HFF-Myc (cell line): ENCODE measurements around the gene PTPRM.

Experiments
- DNase-seq: peaks from one replicate; pipeline ENCODE4 v3.0.0-alpha.2; 2011; ENCODE audit warnings: low read depth; ENCODE audit errors: extremely low read depth
- H3K4me3 ChIP-seq: replicated peaks from 2 replicates; pipeline ENCODE4 v1.5.1; 2011; ENCODE audit warnings: low read depth, mild to moderate bottlenecking, control low read depth, low read length
- TF ChIP-seq, protein P1 (sequence below): IDR thresholded peaks from 2 replicates; pipeline ENCODE4 v1.5.1; 2012; ENCODE audit warnings: mild to moderate bottlenecking, low read depth, low read length, control low read depth; ENCODE audit errors: missing control alignments

The PTPRM gene

DNA sequence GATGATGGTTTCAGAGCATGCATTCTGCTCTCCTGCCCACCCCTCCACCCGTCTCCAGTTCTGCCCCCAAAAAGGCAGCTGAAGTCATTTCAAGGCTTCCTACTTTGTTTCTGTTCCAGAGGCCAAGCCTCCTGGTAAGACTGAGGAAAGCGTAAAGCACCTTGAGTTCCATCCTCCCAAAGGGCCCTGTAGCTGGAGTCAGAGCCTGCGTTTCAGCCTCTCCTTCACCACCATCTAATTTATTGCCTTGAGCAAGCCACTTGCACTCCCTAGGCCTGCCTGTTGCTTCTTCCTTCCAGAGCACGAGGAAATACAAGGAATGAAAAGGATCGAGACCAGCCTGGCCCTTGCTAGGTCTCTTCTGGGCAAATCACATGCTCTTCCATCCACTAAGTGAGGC, 797.9 kb downstream of the PTPRM start:
- TF ChIP-seq, protein P1, sequence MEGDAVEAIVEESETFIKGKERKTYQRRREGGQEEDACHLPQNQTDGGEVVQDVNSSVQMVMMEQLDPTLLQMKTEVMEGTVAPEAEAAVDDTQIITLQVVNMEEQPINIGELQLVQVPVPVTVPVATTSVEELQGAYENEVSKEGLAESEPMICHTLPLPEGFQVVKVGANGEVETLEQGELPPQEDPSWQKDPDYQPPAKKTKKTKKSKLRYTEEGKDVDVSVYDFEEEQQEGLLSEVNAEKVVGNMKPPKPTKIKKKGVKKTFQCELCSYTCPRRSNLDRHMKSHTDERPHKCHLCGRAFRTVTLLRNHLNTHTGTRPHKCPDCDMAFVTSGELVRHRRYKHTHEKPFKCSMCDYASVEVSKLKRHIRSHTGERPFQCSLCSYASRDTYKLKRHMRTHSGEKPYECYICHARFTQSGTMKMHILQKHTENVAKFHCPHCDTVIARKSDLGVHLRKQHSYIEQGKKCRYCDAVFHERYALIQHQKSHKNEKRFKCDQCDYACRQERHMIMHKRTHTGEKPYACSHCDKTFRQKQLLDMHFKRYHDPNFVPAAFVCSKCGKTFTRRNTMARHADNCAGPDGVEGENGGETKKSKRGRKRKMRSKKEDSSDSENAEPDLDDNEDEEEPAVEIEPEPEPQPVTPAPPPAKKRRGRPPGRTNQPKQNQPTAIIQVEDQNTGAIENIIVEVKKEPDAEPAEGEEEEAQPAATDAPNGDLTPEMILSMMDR, result no peak
- no peak overlapping the region for H3K4me3 ChIP-seq
- no peak for DNase-seq

DNA sequence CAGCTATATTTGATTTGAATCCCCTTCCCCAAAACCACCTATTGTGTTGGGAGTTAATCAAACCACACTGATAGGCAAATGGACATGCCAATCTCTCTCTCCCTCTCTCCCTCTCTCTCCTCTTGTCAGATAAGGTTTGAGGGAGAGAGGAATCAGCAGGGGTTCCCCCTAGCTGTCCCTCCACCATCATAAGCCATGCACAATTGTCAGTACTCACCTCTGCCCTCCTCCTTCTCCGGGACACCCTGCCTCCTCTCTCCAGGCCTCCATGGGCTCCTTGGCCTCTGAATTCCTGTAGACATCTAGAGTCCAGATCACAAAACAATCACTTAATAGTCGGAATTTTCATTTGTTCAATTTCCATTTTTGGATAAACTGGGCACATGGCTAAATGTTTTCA, 798.4 kb downstream of the PTPRM start:
- no peak for DNase-seq
- no peak overlapping the region for H3K4me3 ChIP-seq
- TF ChIP-seq, protein P1, result no peak

DNA sequence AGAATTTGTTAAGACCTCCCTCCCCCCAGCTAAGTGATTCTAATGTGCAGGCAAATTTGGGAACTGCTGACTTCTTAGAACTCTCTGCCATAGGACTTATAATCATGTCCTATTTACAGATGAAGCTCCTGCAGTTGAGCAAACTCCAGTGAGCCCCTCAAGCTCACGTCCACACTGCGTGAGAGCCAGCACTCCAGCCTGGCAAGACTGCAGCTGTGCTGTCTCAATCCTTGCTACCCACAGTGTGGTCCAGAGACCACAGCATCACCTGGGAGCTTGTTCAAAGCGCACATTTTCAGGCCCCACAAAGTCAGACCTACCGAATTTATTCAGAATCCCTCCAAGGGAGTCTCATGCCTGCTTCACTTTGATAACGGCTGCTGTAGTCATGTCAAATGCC, 799.0 kb downstream of the PTPRM start:
- TF ChIP-seq, protein P1, result no peak
- no peak for DNase-seq
- H3K4me3 ChIP-seq, result no peak overlapping the region

DNA sequence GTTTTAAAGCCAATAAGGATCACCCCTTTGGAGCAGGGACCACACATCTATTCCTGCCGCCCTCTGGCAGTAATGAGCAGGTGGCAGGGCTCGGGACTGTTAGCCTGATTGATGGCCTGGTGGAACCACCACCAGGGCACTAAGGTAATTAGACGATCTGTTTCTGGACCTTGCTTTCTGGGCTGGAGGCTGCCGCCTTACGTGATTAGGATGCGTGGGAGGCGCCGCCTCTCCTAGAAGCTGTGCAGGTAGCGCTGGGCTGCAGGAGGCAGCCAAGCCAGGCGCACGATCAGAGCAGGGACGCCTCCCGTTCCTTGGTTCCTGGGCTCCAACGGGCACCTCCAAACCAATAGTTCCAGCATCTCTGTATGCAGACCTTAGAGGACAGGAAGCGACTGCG, 799.5 kb downstream of the PTPRM start:
- DNase-seq, result no peak
- H3K4me3 ChIP-seq, result no peak overlapping the region
- TF ChIP-seq, protein P1, result no peak

DNA sequence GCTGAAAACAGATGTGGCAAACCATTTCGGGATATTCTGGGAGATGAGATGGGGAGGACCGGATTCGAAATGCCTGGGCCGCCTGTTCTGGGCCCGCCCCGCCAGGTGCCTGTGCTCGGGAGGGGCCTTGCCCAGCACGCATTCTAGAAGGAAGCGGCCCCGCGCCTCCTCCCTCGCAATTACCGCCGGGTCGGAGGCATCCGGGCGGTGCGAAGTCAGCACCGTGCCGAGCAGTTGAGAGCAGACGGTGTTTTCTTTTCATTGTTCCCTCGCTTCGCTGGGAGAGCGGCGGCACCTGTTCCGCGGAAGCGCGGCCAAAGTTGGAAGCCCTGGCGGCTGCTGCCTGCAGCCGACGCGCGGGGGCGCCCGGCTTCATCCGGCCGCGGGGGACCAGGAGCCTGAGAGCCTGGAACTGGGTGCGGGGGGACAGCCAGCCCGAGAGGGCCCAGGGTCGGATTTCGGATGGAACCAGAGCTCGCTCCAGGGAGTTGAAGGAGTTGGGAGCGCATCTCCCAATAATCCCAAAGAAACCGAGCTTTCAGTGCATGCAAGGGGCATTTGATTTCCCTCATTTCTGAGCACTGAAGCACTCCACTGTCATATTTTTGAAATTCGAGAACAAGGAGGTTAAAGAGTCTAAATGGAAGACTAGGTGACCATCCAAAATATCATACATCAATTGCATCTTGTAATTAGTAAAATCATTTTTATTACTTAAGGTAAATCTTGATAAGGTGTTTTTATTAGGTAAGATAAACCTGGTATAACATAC, 800.3 kb downstream of the PTPRM start:
- TF ChIP-seq, protein P1, result peak; percentile 61
- peak overlapping the region; percentile 22 for H3K4me3 ChIP-seq
- no peak for DNase-seq

DNA sequence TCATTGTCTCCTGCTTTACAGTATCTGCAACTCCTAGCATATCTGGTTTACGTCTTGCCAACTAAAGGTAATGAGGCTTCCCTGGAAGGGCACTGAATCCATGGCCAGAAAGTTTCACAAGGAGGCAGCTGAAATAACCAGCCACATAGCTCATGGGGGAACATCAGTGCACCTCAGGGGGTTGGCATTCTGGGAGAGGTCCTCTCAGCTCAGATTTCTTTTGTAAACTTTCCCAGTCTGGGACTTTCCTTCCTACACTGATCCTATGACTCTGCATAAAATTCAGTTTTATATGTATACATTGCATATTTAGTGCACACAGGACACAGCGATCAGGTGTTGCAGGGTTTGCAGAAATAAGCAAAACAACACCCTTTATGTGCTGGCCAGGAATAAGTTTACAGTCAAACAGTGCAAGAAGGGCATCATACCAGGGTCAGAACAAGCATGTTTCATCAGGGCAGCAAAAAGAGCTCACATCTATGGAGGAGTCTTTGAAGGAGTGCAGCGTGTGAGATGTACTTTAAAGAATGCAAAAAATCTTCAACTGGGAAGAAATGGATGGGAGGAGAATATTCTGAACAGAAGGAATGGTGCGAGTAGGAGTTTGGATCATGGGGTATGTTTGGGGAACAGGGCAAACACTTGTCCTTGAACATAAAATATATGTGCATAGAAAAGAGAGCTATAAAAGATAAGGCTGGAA, 801.5 kb downstream of the PTPRM start:
- no peak overlapping the region for H3K4me3 ChIP-seq
- TF ChIP-seq, protein P1, result no peak
- no peak for DNase-seq
